DOHH2 (cell line): ENCODE data around the gene FBXO42.

ENCODE experiments used
- EZH2phosphoT487 ChIP-seq: fragments of 200-600 bp; sonication (generic); IDR thresholded peaks from 2 replicates; pipeline ENCODE4 v1.6.1; 2017; ENCODE audit warnings: borderline replicate concordance, mild to moderate bottlenecking, antibody characterized with exemption, low read length, moderate library complexity, mixed read lengths
- TF ChIP-seq, protein P1 (sequence below): fragments of 200-600 bp; sonication (generic); IDR thresholded peaks from one replicate; pipeline ENCODE4 v1.5.1; 2014; ENCODE audit warnings: antibody characterized with exemption, mild to moderate bottlenecking, low read depth, low read length; ENCODE audit not compliant: poor library complexity, severe bottlenecking

DNA sequence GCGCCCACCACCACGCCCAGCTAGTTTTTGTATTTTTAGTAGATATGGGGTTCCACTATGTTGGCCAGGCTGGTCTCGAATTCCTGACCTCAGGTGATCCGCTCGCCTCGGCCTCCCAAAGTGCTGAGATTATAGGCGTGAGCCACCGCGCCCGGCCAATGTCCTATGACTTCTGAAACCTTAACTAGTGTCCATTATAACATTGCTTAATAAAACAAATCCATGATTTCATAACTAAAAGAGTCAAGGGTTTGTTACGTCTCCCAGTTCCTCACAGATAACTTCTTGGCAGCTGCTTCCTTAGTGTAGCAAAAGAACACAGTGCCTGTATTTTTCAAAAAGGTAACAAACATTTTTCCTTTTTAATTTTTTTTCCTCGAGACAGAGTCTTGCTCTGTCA is 53.6 kb downstream of the FBXO42 start:
- TF ChIP-seq, protein P1, sequence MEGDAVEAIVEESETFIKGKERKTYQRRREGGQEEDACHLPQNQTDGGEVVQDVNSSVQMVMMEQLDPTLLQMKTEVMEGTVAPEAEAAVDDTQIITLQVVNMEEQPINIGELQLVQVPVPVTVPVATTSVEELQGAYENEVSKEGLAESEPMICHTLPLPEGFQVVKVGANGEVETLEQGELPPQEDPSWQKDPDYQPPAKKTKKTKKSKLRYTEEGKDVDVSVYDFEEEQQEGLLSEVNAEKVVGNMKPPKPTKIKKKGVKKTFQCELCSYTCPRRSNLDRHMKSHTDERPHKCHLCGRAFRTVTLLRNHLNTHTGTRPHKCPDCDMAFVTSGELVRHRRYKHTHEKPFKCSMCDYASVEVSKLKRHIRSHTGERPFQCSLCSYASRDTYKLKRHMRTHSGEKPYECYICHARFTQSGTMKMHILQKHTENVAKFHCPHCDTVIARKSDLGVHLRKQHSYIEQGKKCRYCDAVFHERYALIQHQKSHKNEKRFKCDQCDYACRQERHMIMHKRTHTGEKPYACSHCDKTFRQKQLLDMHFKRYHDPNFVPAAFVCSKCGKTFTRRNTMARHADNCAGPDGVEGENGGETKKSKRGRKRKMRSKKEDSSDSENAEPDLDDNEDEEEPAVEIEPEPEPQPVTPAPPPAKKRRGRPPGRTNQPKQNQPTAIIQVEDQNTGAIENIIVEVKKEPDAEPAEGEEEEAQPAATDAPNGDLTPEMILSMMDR: no peak
- no peak for TF ChIP-seq EZH2phosphoT487
